A204.1 (cell line): ENCODE data around the gene PRRT2.

Experiments
- FAIRE-seq: peaks from 2 replicates; lab custom pipeline; 2012; peaks lifted over from hg19 to GRCh38; lab: Jason Lieb, UNC

The PRRT2 gene

GRCh38 chr16:29863669-29863984 is 51.6 kb downstream of the PRRT2 start:
- FAIRE-seq: no peak

GRCh38 chr16:29864205-29864604 is 52.2 kb downstream of the PRRT2 start:
- FAIRE-seq: no peak
